Activated CD4-positive, alpha-beta T cell treated with anti-CD3 and anti-CD28 coated beads, Interleukin-2, amount 50 U/mL, for 24 hours (primary cell): ENCODE measurements around the gene SEC14L6.

Source experiments
- DNase-seq, 2 donors: peaks; one replicate each; pipeline ENCODE4 v3.0.0-alpha.2; 2020; ENCODE audit warnings: low read depth in 1 of 2, low spot score in 1 of 2

Gene SEC14L6

GRCh38 chr22:30537083-30537731 is 9.3 kb downstream of the SEC14L6 start:
- DNase-seq = no peak

- no peak for DNase-seq
Observed at GRCh38 chr22:30535182-30535581, 11.4 kb downstream of the SEC14L6 start.

- no peak for DNase-seq
Observed at GRCh38 chr22:30531651-30532608, 14.6 kb downstream of the SEC14L6 start.

- no peak for DNase-seq
Observed at GRCh38 chr22:30526656-30527055, 19.9 kb downstream of the SEC14L6 start.

GRCh38 chr22:30523646-30524489 is 22.7 kb downstream of the SEC14L6 start:
- no peak for DNase-seq

- no peak for DNase-seq
Observed at GRCh38 chr22:30521368-30522156, 25.0 kb downstream of the SEC14L6 start.

- DNase-seq = no peak
Observed at GRCh38 chr22:30519842-30520425, 26.6 kb downstream of the SEC14L6 start.

- no peak for DNase-seq
Observed at GRCh38 chr22:30516731-30517130, 29.8 kb downstream of the SEC14L6 start.

GRCh38 chr22:30516273-30516672 is 30.3 kb downstream of the SEC14L6 start:
- DNase-seq = no peak

- no peak for DNase-seq
Observed at GRCh38 chr22:30514252-30514651, 32.3 kb downstream of the SEC14L6 start.

GRCh38 chr22:30513462-30513861 is 33.1 kb downstream of the SEC14L6 start:
- no peak for DNase-seq

- no peak for DNase-seq
Observed at GRCh38 chr22:30511911-30512310, 34.6 kb downstream of the SEC14L6 start.

- no peak for DNase-seq
Observed at GRCh38 chr22:30511109-30511508, 35.4 kb downstream of the SEC14L6 start.

- DNase-seq = no peak
Observed at GRCh38 chr22:30508216-30508615, 38.3 kb downstream of the SEC14L6 start.

GRCh38 chr22:30507670-30508069 is 38.9 kb downstream of the SEC14L6 start:
- no peak for DNase-seq

GRCh38 chr22:30506507-30506968 is 40.0 kb downstream of the SEC14L6 start:
- no peak for DNase-seq

- DNase-seq = no peak
Observed at GRCh38 chr22:30503551-30503950, 43.0 kb downstream of the SEC14L6 start.

- DNase-seq = no peak
Observed at GRCh38 chr22:30502911-30503310, 43.6 kb downstream of the SEC14L6 start.

GRCh38 chr22:30502153-30502552 is 44.4 kb downstream of the SEC14L6 start:
- DNase-seq = no peak

- no peak for DNase-seq
Observed at GRCh38 chr22:30500628-30501027, 45.9 kb downstream of the SEC14L6 start.
